ENCODE results near the gene PLAAT4.
"Not testable (repeated sequence)": the region's sequence is repeated elsewhere in the genome, so short reads cannot be mapped to it uniquely, and the experiment has no call there.

PLAAT4 gene

GRCh38 chr11:63573881-63574855 lies 37.6 kb downstream of the PLAAT4 start:
- peak; percentile 38 for DNase-seq

- DNase-seq, result no peak
These were observed 38.4 kb downstream of the PLAAT4 start for GRCh38 chr11:63574856-63575602.

GRCh38 chr11:63578882-63579281 lies 42.3 kb downstream of the PLAAT4 start:
- not testable (repeated sequence) for DNase-seq

GRCh38 chr11:63581224-63581623 lies 44.6 kb downstream of the PLAAT4 start:
- not testable (repeated sequence) for DNase-seq

GRCh38 chr11:63583357-63583677 lies 46.7 kb downstream of the PLAAT4 start:
- DNase-seq, result no peak

- DNase-seq, result no peak
These were observed 50.0 kb downstream of the PLAAT4 start for GRCh38 chr11:63586451-63587166.

- no peak for DNase-seq
These were observed 52.4 kb downstream of the PLAAT4 start for GRCh38 chr11:63589000-63589399.

GRCh38 chr11:63590024-63590788 lies 53.6 kb downstream of the PLAAT4 start:
- no peak for DNase-seq

- peak; percentile 5 for DNase-seq
These were observed 56.4 kb downstream of the PLAAT4 start for GRCh38 chr11:63592975-63593395.

- DNase-seq, result no peak
These were observed 58.7 kb downstream of the PLAAT4 start for GRCh38 chr11:63595296-63595695.

All from NCI-H1105 treated with DMSO at 0.1 percent for 48 hours (cell line).